Peyer's patch (tissue), 4 donors: Measurements from ENCODE around the gene SOD2.

Source experiments
- POLR2A ChIP-seq, 2 donors: fragments of 450-650 bp; IDR thresholded peaks; one replicate each; pipeline ENCODE4 v1.5.1; 2017; ENCODE audit warnings: antibody characterized with exemption in 2 of 2, mild to moderate bottlenecking in 2 of 2, moderate library complexity in 2 of 2
- TF ChIP-seq, protein P1 (sequence below), 6 experiments: fragments of 450-650 bp in 4 of 6; fragments of 200-600 bp in 2 of 6; sonication (generic) in 1 of 6; IDR thresholded peaks; one replicate each; pipeline ENCODE4 v1.5.1; 2017 to 2019; ENCODE audit warnings: antibody characterized with exemption in 6 of 6, mild to moderate bottlenecking in 3 of 6, moderate library complexity in 1 of 6

DNA sequence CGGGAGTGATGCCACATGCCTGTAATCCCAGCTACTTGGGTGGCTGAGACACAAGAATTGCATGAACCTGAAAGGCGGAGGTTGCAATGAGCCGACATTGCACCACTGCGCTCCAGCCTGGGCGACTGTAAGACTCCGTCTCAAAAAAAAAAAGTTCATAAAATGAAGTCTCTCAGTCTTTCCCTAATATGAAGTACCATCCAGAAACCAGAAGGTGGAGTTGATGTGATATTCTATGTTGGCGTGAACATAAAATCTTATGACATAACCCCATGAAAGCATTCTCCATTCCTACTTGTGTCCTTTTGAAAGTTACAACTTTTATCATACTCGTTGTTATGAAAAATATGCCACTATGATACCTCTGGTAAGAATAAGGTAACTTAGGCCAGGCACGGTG is 5.7 kb downstream of the SOD2 start:
- TF ChIP-seq, protein P1, sequence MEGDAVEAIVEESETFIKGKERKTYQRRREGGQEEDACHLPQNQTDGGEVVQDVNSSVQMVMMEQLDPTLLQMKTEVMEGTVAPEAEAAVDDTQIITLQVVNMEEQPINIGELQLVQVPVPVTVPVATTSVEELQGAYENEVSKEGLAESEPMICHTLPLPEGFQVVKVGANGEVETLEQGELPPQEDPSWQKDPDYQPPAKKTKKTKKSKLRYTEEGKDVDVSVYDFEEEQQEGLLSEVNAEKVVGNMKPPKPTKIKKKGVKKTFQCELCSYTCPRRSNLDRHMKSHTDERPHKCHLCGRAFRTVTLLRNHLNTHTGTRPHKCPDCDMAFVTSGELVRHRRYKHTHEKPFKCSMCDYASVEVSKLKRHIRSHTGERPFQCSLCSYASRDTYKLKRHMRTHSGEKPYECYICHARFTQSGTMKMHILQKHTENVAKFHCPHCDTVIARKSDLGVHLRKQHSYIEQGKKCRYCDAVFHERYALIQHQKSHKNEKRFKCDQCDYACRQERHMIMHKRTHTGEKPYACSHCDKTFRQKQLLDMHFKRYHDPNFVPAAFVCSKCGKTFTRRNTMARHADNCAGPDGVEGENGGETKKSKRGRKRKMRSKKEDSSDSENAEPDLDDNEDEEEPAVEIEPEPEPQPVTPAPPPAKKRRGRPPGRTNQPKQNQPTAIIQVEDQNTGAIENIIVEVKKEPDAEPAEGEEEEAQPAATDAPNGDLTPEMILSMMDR (IDR thresholded peaks at IDR 0.05) = no peak
- no peak for TF ChIP-seq POLR2A (IDR thresholded peaks at IDR 0.05)
